ENCODE data around the gene MBNL1.

GRCh38 chr3:152352554-152352953 lies 83.8 kb downstream of the MBNL1 start:
- no peak for TF ChIP-seq CTCF (IDR thresholded peaks at IDR 0.05)
- no peak for TF ChIP-seq POLR2A (IDR thresholded peaks at IDR 0.05)
- TF ChIP-seq POLR2AphosphoS5 (IDR thresholded peaks at IDR 0.05): no peak
- TF ChIP-seq EP300 (IDR thresholded peaks at IDR 0.05): no peak

Data from upper lobe of left lung (tissue), 4 donors.